GM18505 (cell line): ENCODE results near the gene PRRC1.
A peak's percentile ranks its signal among the peaks of the same experiment; 100 is the strongest.

Experiments used
- ATAC-seq: cut with Tn5 transposase; IDR thresholded peaks from one replicate; pipeline ENCODE4 v1.9.1; 2021; ENCODE audit not compliant: unreplicated experiment
- POLR2A ChIP-seq: IDR thresholded peaks from 4 replicates; pipeline ENCODE4 v1.6.1; 2011; ENCODE audit warnings: borderline replicate concordance; ENCODE audit not compliant: insufficient read depth, insufficient read length; ENCODE audit errors: extremely low read depth

PRRC1 gene

DNA sequence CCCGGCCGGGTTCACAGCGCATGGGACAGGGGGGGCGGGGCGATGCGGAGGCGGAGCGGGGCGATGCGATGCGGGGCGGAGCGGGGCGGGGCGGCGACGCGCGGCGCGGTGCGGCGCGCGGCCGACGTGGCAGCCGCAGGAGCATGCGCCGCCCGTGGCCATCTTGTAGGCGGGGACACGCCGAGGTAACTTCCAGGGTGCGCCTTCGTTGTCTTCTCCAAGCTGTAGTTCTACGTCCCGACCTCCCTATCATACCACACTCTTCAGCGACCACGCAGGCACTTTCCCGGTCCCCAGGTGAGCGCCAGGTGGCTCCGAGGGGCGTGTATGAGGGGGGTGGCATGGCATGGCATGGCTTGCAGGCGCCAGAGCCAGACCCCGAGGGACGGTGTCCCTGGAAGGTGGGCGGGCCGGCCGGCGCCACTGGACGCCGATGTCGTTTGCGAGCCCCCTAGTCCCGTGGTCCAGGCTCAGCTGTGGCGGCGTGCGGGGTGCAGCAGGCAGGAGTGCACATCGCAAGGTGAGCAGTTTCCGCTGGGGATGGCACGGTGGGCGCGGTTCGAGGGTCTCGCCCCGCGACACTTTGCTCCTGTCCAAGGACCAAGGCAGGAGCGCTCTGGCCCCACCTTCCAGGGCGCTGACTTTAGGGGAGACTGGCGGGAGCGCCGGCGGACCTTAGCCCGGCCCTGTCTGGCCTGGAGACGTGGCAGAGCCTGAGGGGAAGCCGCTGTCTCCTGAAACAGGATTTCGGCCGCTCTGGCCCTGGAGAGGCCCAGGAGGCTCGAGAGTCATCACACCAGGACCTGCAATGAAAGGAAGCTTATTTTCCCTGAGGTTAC, at the start of gene PRRC1:
PRRC1 (plus strand) TSS at position 161 of the 839 bp plus-strand sequence. CDS start 5,840 bp downstream, outside the sequence.
- peak; percentile 95 for ATAC-seq
- peak; percentile 79 for TF ChIP-seq POLR2A

DNA sequence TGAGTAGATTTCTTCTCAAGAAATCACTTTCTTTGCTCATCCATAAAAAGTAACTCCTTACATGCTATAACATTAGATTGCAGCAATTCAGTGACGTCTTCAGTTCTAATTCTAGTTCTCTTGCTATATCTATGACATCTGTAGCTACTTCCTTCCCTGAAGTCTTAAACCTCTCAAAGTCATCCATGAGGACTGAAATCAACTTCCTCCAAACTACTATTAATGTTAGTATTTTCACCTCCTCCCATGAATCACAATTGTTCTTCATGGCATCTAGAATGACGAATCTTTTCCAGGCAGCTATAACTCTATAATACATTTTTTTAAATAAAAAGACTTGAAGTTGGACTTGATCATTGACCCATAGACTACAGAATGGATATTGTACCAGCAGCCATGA, 46.2 kb upstream of the PRRC1 start:
- ATAC-seq: no peak
- no peak for TF ChIP-seq POLR2A

DNA sequence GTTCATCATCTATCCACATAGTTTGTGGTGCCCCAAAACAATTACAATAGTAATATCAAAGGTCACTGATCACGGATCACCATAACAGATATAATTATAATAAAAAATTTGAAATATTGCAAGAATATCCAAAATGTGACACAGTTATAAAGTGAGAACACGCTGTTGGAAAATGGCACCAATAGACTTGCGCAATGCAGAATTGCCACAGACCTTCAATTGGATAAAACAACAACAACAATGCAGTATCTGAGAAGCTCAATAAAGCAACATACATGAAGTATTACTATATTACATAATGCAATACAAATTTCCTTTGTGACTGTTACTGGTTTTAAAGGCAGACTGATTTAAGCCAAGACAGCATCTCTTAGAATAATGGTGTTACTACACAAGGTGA, 44.7 kb upstream of the PRRC1 start:
- no peak for TF ChIP-seq POLR2A
- ATAC-seq: no peak

DNA sequence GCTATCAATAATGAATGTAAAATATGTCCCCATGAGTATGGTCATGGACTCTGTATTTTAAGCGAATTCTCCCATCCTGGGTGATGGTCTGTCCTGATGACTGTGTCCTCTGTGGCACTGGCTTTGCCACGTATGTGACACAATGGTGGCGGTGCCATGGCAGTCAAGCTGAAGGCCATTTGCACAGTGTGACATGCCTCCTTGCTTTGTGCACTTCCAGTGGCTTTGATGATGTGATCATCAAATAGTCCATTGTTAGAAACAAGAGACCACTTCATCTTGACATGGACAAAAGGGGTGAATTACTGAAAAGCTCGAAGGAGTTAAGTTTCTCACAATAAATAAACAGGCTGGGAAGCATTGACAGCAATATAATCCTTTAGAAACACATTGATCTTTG, 31.0 kb upstream of the PRRC1 start:
- no peak for TF ChIP-seq POLR2A
- no peak for ATAC-seq

DNA sequence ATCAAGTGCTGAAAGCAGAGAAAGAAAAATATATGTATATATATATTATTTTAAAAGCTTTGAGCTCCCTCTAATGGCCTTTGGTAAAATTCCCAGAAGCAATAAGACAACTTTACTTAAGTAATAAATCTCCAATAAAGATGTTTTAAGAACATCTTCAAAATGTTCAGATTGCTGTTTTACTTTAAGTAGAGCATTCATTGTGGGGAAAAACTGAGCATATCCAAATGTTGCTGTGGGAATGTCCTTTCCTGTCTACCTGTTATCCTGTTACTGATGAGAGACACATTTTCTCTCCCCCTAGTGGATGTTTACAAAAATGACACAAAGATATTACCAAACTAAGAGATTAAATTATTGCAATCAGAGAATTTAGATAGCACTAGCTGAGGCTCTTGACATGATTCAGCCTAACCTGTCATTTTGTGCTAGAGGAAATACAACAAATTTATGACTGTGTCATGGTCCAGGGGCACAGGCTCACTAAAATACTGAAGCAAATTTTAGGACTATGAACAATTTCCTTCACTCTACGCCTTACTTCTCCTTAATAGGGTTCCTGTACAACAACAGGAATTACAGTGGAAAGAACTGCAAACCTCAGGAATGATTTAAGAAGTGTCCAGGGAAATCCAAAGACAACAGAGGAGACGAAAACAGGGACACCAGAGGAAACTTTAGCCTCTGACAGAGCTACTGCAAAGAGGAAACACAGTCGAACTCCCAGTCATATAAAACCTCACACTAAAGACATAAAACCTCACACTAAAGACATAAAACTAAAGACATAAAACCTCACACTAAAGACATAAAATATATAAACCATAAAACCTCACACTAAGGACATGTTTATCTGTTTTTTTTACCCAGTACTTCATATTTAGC, 24.3 kb upstream of the PRRC1 start:
- ATAC-seq: peak; percentile 70
- no peak for TF ChIP-seq POLR2A

DNA sequence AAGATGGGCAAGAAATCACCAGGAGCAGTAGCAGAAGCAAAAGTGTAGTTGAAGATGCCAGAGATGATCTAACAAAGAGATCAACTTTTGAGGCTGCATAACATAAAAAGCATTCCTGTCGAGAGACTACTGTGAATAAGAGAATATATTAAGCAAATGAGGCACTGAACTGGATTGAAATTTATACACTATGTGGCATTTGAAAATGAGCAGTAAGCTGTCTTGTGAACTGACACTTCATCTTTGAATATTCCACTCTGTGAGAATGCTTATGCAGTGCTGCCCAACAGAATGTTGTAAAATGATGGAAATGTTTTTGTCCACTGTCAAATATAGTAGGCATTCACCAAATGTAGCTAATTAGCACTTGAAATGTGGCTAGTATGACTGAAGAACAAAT, 18.9 kb upstream of the PRRC1 start:
- TF ChIP-seq POLR2A: no peak
- no peak for ATAC-seq

DNA sequence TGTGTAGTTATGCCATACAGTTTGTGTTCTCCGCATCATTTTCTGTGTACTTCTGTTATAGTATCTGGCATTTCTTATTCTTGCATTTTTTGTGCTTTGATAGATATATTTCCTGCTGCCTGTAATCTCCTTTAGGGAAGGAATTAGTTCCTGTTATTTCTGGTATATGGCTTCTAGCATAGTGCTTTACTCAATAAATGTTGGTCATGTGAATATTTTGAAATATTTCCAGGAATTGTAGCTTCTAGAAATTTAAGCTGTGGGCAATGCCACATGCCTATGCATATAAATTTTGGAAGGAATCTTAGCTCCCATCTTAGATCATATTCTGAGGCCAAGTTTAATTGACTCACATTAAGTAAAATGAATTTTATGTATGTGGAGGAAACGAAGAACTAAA, 11.5 kb upstream of the PRRC1 start:
- ATAC-seq: no peak
- no peak for TF ChIP-seq POLR2A

DNA sequence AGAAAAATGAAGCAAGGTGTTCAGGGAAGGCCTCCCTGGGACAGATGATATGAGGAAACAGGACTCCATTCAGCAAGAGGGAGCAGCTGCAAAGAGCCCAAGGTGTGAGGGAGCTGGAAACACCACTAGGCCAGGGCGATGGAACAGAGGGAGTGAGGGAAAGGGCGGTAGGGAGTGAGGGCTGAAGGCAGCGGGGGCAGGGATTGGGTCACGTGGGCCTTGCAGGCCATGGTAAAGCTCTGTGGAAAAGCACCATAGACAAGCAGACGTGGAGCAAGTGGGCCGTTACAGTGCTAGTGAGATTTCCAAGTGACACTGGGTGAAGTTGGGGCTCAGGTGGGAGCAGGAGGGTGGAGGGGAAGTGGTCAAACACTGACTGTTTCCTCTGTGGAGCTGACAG, 10.8 kb upstream of the PRRC1 start:
- TF ChIP-seq POLR2A: no peak

DNA sequence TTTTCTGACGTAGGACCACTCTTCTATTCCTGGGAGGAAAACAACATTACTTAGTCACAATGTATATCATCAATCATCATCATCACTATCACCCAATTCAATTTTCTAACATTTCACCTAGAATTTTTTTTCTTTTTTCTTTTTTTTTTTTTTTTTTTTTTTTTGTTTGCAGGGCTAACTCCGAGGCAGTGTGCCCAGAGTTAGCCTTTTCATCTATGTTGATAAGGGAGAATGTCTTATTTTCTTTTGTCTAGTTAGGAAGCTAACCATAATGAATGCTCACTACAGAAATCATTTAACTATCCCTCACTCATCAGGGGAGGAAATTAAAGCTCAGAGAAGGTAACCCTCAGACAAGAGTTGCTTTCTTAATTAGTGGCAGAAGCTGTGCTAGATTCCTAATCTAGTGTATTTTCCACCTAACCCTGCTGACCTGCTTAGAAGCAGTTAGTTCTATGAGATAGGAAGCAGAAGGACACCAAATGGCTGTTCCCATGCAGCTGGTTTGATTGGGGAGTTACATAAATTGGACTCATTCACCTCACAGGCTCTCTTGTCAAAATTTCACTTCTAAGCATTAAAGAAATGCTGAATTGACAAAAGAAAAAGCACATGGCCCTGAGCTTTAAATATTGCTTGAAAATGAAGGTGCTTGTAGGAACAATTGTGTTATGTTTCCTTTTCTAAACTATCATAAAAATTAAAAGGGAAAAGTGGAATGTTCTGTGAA, 8.6 kb upstream of the PRRC1 start:
- no peak for TF ChIP-seq POLR2A
- ATAC-seq: no peak

More for the DNA sequence above, 10.8 kb upstream of the PRRC1 start:
- ATAC-seq: no peak

DNA sequence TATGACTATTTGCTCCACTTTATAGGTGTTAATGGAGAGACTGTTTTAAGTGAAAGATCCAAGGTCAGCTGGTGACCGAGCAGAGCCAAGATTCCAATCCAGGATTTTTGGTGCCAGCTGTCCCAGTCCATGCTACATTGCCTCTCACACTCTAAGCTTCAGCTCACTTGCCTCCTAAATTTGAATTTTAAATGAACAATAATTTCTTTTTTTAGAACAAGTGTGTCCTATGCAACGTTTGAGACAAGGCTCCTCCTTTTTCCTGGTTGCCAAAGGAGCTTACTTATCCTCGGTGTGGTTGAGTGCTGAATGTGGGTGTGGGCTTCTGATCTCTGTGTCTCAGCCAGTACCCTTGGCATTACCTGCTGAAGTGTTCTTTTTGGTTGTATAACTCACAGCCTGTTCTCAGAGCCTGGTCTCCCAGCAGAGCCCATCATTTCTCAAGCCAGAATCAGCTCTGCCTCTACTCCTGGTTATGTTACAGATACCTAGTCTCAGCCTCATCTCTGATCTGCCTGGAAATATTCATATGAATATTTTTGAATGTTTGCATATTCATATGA, 4.0 kb upstream of the PRRC1 start:
- no peak for ATAC-seq
- TF ChIP-seq POLR2A: no peak

DNA sequence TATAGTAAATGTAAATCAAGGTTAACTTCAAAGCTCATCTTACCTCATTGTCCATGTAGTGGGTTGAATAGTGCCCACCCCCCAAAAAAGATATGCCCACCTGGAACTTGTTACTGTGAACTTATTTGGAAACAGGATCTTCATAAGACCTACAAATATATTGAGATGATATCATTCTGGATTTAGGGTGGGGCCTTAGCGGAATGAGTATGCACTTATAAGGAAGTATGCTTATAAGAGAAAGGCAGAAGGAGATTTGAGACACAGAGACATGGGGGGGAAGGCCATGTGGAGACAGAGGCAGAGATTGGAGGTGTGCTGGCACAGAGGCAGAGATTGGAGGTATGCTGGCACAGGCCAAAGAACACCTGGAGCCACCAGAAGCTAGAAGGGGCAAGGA, 2.6 kb upstream of the PRRC1 start:
- no peak for ATAC-seq
- no peak for TF ChIP-seq POLR2A

DNA sequence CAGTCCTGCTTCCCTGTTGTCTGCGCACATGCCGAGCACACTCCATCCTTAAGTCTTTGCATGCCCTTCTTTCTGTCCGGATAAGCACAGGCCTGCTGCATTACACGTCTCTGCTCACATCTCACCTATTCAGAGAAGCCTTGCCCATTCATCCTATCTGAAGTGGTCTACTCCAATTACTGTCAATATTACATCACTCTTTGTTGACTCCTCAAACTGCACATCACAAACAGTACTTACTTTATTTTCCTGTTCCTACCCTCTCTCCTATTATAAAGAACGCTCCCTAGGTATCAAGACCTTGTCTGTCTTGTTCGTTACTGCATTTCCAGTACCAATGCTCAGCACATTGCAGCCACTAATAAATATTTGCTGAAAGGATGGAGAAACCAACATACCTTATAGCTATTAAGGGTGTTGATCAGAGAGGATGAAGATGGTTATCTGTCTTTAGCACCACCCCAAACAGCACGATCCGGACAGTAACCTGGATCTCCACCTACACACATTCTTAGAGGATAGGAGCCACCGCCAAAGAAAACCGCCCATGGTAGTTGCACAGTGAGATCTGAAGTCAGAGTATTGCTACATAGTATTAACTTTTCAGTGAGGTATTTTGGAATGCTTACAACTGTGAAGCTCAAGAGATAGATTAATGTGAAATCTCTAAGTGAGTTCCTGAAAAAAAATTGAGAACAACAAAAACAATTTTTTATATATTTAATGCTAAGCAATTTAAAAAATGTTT, 1.6 kb upstream of the PRRC1 start:
- no peak for ATAC-seq
- no peak for TF ChIP-seq POLR2A
